MCF 10A (cell line): ENCODE data around the gene TNFRSF18. TPM values are rescaled to one million over a fixed set of nuclear protein-coding genes. Genes with fewer than 3 reads are reported as not detected.

Source experiments
- BruUV-seq: library from RNA; stranded (reverse); fragments of 400-500 nt; replicated peaks from 2 replicates; lab custom pipeline; 2021; lab: Mats Ljungman, UMichigan
- CTCF ChIA-PET: fragments of 300-600 bp; sonication (Branson Sonifier 250); formaldehyde crosslinking; extraction: SDS; loops from one replicate; lab custom pipeline; 2021; ENCODE audit warnings: antibody characterized with exemption, inconsistent platforms; lab: Yijun Ruan, JAX
- POLR2A ChIA-PET: fragments of 300-600, 350-650 bp; sonication (Branson Sonifier 250); formaldehyde crosslinking; extraction: SDS; loops from one replicate; lab custom pipeline; 2020; ENCODE audit warnings: antibody characterized with exemption, inconsistent platforms; lab: Yijun Ruan, JAX
- DNase-seq: peaks from one replicate; pipeline ENCODE4 v3.0.0-alpha.2; 2018; ENCODE audit not compliant: unreplicated experiment
- H3K27ac Mint-ChIP-seq: one replicate; pipeline ENCODE4 v1.8.0; 2022; ENCODE audit warnings: mild to moderate bottlenecking, low read depth, mixed read lengths; ENCODE audit not compliant: unreplicated experiment
- H3K27me3 Mint-ChIP-seq: one replicate; pipeline ENCODE4 v1.8.0; 2022; ENCODE audit warnings: mixed read lengths; ENCODE audit not compliant: insufficient read depth, unreplicated experiment
- H3K36me3 Mint-ChIP-seq: one replicate; pipeline ENCODE4 v1.8.0; 2022; ENCODE audit warnings: mild to moderate bottlenecking, moderate library complexity, mixed read lengths; ENCODE audit not compliant: insufficient read depth, unreplicated experiment
- H3K4me1 Mint-ChIP-seq: one replicate; pipeline ENCODE4 v1.8.0; 2022; ENCODE audit warnings: mixed read lengths; ENCODE audit not compliant: insufficient read depth, unreplicated experiment
- H3K4me3 Mint-ChIP-seq: one replicate; pipeline ENCODE4 v1.8.0; 2022; ENCODE audit warnings: mild to moderate bottlenecking, moderate library complexity, mixed read lengths; ENCODE audit not compliant: unreplicated experiment
- H3K9me3 Mint-ChIP-seq: one replicate; pipeline ENCODE4 v1.8.0; 2022; ENCODE audit warnings: mixed read lengths; ENCODE audit not compliant: unreplicated experiment
- CTCF ChIP-seq: fragments of 200-600 bp; IDR thresholded peaks from one replicate; pipeline ENCODE4 v1.8.0; 2022; ENCODE audit warnings: antibody characterized with exemption, mild to moderate bottlenecking; ENCODE audit not compliant: unreplicated experiment
- intact Hi-C: fragments of 100-400 bp; cut with micrococcal nuclease; formaldehyde crosslinking; loops from 2 replicates; pipeline ENCODE4 v1.14.1; 2022
- total RNA-seq: library from RNA; stranded (reverse); gene quantifications from 2 replicates; pipeline ENCODE4 v1.2.3, GENCODE V29; 2022

The TNFRSF18 gene
- total RNA-seq, 1 experiment from 2014 or later: not detected

DNA sequence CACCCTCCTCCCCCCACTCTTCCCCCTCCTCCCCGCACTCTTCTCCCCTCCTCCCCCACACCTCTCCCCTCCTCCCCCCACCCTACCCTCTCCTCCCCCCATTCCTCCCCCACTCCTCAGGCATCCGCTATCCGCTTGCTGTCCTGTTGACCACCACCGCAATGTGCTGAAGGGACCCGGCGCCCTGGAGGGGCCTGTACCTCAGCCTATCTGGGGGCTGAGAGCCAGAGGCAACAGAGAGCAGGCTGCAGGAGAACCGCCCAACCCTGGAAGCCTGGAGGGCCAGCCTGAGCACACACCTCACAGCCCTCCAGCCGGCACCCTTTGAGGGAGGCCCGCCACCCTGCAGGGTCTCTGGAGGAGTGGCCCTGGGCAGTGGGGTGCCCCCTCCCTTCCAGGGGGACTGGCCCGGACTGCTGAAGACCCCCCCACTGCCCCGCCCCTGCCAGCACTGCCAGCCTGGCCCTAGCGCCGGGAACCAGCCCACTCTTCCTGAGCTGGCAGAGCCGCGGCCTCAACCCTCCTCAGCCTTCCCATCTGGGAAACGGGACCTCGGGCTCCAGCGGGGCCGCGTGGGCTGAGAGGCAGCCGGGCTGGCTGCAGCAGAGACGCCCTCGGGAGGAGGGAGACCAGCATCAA is 38.9 kb upstream of the TNFRSF18 start:
- BruUV-seq: no TSS peak
- Mint-ChIP-seq H3K4me3 (no peak overlapping the region), H3K4me1 (no peaks in the 10 kb centered on the region), H3K9me3 (no peaks in the 10 kb centered on the region), H3K27me3 (no peaks in the 10 kb centered on the region), H3K36me3 (no peaks in the 10 kb centered on the region), H3K27ac (no peak overlapping the region)
- no peak for TF ChIP-seq CTCF
- CTCF ChIA-PET: no interaction called here
- no peak for DNase-seq
- POLR2A ChIA-PET: interaction anchor here (0.6 kb wide), 1 partner anchor 22 kb away, joined by 4 read pairs; no protein-coding TSS in a partner anchor
- intact Hi-C loops: no loop called here

DNA sequence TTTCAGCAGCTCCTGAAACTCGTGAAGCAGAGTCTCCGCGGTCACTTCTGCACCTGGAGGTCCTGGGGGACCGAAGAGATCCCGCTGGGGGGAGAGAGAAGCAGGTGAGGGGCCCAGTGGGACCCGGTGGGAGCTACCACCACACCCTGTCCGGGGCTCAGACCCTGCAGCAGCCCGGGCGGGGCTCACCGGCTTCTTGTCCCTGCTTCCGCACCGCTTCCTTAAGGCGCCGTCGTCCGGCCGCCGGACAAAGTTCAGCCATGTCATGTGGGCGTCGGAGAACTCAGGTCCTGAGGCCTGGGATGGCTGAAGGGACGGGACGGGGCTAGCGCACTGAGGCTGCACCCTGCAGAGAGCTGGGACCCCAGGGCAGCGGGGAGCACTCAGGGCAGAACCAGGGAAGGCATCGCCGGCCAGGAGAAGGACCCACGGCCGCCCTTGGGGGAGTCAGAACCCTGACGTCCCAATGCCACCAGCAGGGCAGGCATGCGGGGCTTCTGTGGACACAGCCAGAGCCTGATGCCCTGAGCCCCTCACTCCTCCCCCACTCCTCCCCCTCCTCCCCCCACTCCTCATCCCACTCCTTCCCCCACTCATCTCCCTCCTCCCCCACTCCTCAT is 37.9 kb upstream of the TNFRSF18 start:
- H3K27ac Mint-ChIP-seq: no peak overlapping the region
- TF ChIP-seq CTCF: no peak
- H3K4me3 Mint-ChIP-seq: no peak overlapping the region
- no peaks in the 10 kb centered on the region for H3K4me1 Mint-ChIP-seq
- POLR2A ChIA-PET: interaction anchor here (1.4 kb wide), 1 partner anchor 13 kb away, joined by 4 read pairs; no protein-coding TSS in a partner anchor
- no peaks in the 10 kb centered on the region for H3K9me3 Mint-ChIP-seq
- H3K27me3 Mint-ChIP-seq: no peaks in the 10 kb centered on the region
- no peak for DNase-seq
- CTCF ChIA-PET: no interaction called here
- no peaks in the 10 kb centered on the region for H3K36me3 Mint-ChIP-seq
- no TSS peak for BruUV-seq
- intact Hi-C loops: no loop called here

DNA sequence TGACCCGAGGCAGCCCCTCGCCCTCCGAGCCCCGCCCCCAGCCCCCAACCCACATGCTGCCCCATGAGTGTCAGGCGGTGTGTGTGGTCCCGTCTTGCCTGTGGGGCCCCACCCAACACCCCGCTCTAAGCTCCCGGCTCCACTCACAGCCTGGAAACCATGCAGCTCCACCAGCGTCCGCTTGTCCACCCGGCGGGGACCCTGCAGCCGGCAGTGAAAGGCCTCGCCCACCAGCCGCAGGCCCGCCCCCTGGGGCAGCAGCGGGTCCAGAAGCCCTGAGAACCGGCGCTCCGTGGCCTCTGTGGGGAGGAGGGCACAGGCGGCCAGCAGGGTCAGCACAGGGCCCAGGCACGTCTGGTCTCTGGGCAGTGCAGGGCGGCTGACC is 37.4 kb upstream of the TNFRSF18 start:
- Mint-ChIP-seq H3K4me3 (no peak overlapping the region), H3K4me1 (no peaks in the 10 kb centered on the region), H3K27me3 (no peaks in the 10 kb centered on the region), H3K27ac (no peak overlapping the region), H3K36me3 (no peaks in the 10 kb centered on the region), H3K9me3 (no peaks in the 10 kb centered on the region)
- intact Hi-C loops: no loop called here
- no peak for DNase-seq
- TF ChIP-seq CTCF: no peak
- POLR2A ChIA-PET: interaction anchor here (1.4 kb wide), 1 partner anchor 13 kb away, joined by 4 read pairs; no protein-coding TSS in a partner anchor
- CTCF ChIA-PET: interaction anchor here (0.9 kb wide), 1 partner anchor 122 kb away, joined by 5 read pairs; no protein-coding TSS in a partner anchor
- no TSS peak for BruUV-seq

- DNase-seq: no peak
- no peak overlapping the region for H3K4me3 Mint-ChIP-seq
- no peaks in the 10 kb centered on the region for H3K27me3 Mint-ChIP-seq
- H3K4me1 Mint-ChIP-seq: no peaks in the 10 kb centered on the region
- intact Hi-C loops: no loop called here
- BruUV-seq: no TSS peak
- no peak overlapping the region for H3K27ac Mint-ChIP-seq
- CTCF ChIA-PET: interaction anchor here (0.9 kb wide), 1 partner anchor 121 kb away, joined by 5 read pairs; no protein-coding TSS in a partner anchor
- no peaks in the 10 kb centered on the region for H3K9me3 Mint-ChIP-seq
- H3K36me3 Mint-ChIP-seq: no peaks in the 10 kb centered on the region
- no peak for TF ChIP-seq CTCF
- POLR2A ChIA-PET: interaction anchor here (1.4 kb wide), 2 partner anchors 12 kb away, joined by 3 to 4 read pairs; partner anchors contain the start of gene SDF4
Observed at GRCh38 chr1:1243266-1243660, 36.9 kb upstream of the TNFRSF18 start.
